A549 (cell line): Measurements from ENCODE around the gene VSNL1. TPM values are rescaled to one million over a fixed set of nuclear protein-coding genes. Genes with fewer than 3 reads are reported as not detected.

Experiments
- ATAC-seq, 2 experiments: fragments of 200-7000 bp in 1 of 2; fragments of >200 bp in 1 of 2; cut with Nextera tagmentation in 1 of 2; cut with Tn5 transposase in 1 of 2; 3 replicates each; pipeline versions ENCODE4 v1.8.0 to v1.9.1; 2018 to 2020; ENCODE audit warnings: mild to moderate bottlenecking in 1 of 2, moderate library complexity in 1 of 2
- CTCF ChIA-PET: fragments of 300-600 bp; sonication (Branson Sonifier 250); formaldehyde crosslinking; extraction: SDS; loops from one replicate; lab custom pipeline; 2021; ENCODE audit warnings: antibody characterized with exemption, inconsistent platforms; lab: Yijun Ruan, JAX
- POLR2A ChIA-PET: fragments of 350-600 bp; formaldehyde crosslinking; extraction: SDS; loops from one replicate; lab custom pipeline; 2021; ENCODE audit warnings: antibody characterized with exemption, inconsistent platforms; lab: Yijun Ruan, JAX
- DNase-seq, 2 experiments: peaks; one replicate each; pipeline versions ENCODE4 v3.0.0 to v3.0.0-alpha.2; 2011 to 2016; ENCODE audit warnings: low read depth in 1 of 2, low spot score in 1 of 2
- FAIRE-seq: peaks from 2 replicates; lab custom pipeline; 2011; peaks lifted over from hg19 to GRCh38; lab: Jason Lieb, UNC
- H3K27ac ChIP-seq, 2 experiments: fragments of >200 bp; sonication (Bioruptor Twin); formaldehyde crosslinking; 3 replicates each; pipeline ENCODE4 v1.5.1; 2016 to 2017
- H3K4me1 ChIP-seq: fragments of >200 bp; sonication (Bioruptor Twin); formaldehyde crosslinking; 3 replicates; pipeline ENCODE4 v1.6.1; 2016
- H3K4me2 ChIP-seq: fragments of >200 bp; sonication (Bioruptor Twin); formaldehyde crosslinking; 3 replicates; pipeline ENCODE4 v1.6.1; 2016
- H3K4me3 ChIP-seq: fragments of >200 bp; sonication (Bioruptor Twin); formaldehyde crosslinking; 3 replicates; pipeline ENCODE4 v1.5.1; 2016
- H3K9me3 ChIP-seq: fragments of >200 bp; sonication (Bioruptor Twin); formaldehyde crosslinking; 3 replicates; pipeline ENCODE4 v1.6.1; 2016
- CBX2 ChIP-seq: fragments of 200-600 bp; sonication (generic); IDR thresholded peaks from 2 replicates; pipeline ENCODE4 v1.6.1; 2016; ENCODE audit warnings: low read depth, mild to moderate bottlenecking, borderline replicate concordance
- FOSB ChIP-seq: fragments of 250-450 bp; sonication (Bioruptor Pico); IDR thresholded peaks from 2 replicates; pipeline ENCODE4 v1.5.0; 2020; ENCODE audit warnings: mild to moderate bottlenecking, moderate library complexity
- FOSL2 ChIP-seq, 2 experiments: fragments of 450-650 bp in 1 of 2; fragments of >200 bp in 1 of 2; sonication (Bioruptor Twin) in 1 of 2; formaldehyde crosslinking; IDR thresholded peaks; 2 replicates each; pipeline versions ENCODE4 v1.5.0 to v1.6.1; 2016 to 2020; ENCODE audit warnings: mild to moderate bottlenecking in 1 of 2, moderate library complexity in 1 of 2
- FOXS1 ChIP-seq: fragments of 250-450 bp; sonication (Bioruptor Pico); IDR thresholded peaks from 2 replicates; pipeline ENCODE4 v1.5.0; 2020; ENCODE audit warnings: mild to moderate bottlenecking, moderate library complexity
- JUN ChIP-seq, 2 experiments: fragments of >200 bp; sonication (Bioruptor Twin); formaldehyde crosslinking; IDR thresholded peaks; 2 replicates in 1 of 2; 3 replicates in 1 of 2; pipeline ENCODE4 v1.6.1; 2016 to 2017
- KDM5A ChIP-seq: fragments of 200-600 bp; sonication (generic); IDR thresholded peaks from 2 replicates; pipeline ENCODE4 v1.6.1; 2016; ENCODE audit warnings: antibody characterized with exemption, mild to moderate bottlenecking
- MAFK ChIP-seq: fragments of 450-650 bp; IDR thresholded peaks from 2 replicates; pipeline ENCODE4 v1.6.1; 2014; ENCODE audit not compliant: partially characterized antibody
- POLR2AphosphoS2 ChIP-seq: conservative IDR thresholded peaks from 2 replicates; pipeline ENCODE4 v1.6.1; 2012; ENCODE audit warnings: low read length, improper control_type of control experiment, inconsistent platforms
- RARB ChIP-seq: fragments of 250-450 bp; sonication (Bioruptor Pico); IDR thresholded peaks from 2 replicates; pipeline ENCODE4 v1.8.0; 2021; ENCODE audit warnings: mild to moderate bottlenecking, moderate library complexity
- RFX5 ChIP-seq: fragments of 450-650 bp; IDR thresholded peaks from 2 replicates; pipeline ENCODE4 v1.7.1; 2014; ENCODE audit warnings: antibody characterized with exemption, mild to moderate bottlenecking, moderate library complexity
- RNF2 ChIP-seq: fragments of 200-600 bp; sonication (generic); IDR thresholded peaks from 2 replicates; pipeline ENCODE4 v1.6.1; 2016; ENCODE audit warnings: low read depth, mild to moderate bottlenecking, antibody characterized with exemption, moderate library complexity, borderline replicate concordance
- WGBS: methylation state at CpG from one replicate; pipeline ENCODE4 v1.1.6; 2017; ENCODE audit errors: missing lambda C conversion rate; 5-methylcytosine and 5-hydroxymethylcytosine counted together
- polyA plus RNA-seq, 4 experiments: library from polyadenylated mRNA; depleted of rRNA in 3 of 4; stranded (reverse); fragments of >200 nt; fragmentation: RNase III in 1 of 4; extraction: RNeasy Plus Mini Kit Qiagen cat#74134 plus additional on column Dnase treatment in 1 of 4; gene quantifications; 2 replicates in 3 of 4; 3 replicates in 1 of 4; pipeline ENCODE4 v1.2.3, GENCODE V29; 2011 to 2017
- TF ChIP-seq, protein P1 (sequence below): fragments of 250-450 bp; sonication (Bioruptor Pico); IDR thresholded peaks from 2 replicates; pipeline ENCODE4 v1.5.0; 2021; ENCODE audit warnings: mild to moderate bottlenecking, moderate library complexity, borderline replicate concordance
- TF ChIP-seq, protein P2 (sequence below): fragments of 150-350 bp; IDR thresholded peaks from 2 replicates; pipeline ENCODE4 v1.6.1; 2014; ENCODE audit warnings: low read depth, mild to moderate bottlenecking, low read length
- TF ChIP-seq, protein P3 (sequence below): IDR thresholded peaks from 2 replicates; pipeline ENCODE4 v1.6.1; 2012
- TF ChIP-seq, protein P4 (sequence below): fragments of >200 bp; sonication (Bioruptor Twin); formaldehyde crosslinking; IDR thresholded peaks from 3 replicates; pipeline ENCODE4 v1.5.1; 2016
- TF ChIP-seq, protein P5 (sequence below): fragments of >200 bp; sonication (Bioruptor Twin); formaldehyde crosslinking; IDR thresholded peaks from 3 replicates; pipeline ENCODE4 v1.6.1; 2016

VSNL1 gene
- polyA plus RNA-seq, 2 of the 4 experiments (the other 2 are of a cell fraction): not detected

DNA sequence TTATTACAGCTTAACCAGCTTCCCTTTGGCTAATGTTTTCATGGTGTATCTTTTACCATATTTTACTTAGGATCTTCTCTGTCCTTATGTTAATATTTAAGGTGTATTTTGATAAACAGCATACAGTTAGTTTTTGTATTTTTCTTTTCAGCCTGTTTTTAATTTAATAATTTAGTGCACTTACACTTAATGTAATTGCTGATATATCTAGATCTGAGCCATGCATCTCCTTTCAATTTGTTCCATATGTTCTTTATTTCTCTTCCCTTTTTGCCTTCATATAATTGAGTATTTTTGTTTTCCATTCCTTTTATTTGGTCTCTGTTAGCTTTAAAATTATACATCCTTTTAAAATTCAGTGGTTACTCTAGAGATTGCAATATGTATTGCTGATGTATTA lies 134.3 kb downstream of the VSNL1 start (continued):
- TF ChIP-seq, protein P1, sequence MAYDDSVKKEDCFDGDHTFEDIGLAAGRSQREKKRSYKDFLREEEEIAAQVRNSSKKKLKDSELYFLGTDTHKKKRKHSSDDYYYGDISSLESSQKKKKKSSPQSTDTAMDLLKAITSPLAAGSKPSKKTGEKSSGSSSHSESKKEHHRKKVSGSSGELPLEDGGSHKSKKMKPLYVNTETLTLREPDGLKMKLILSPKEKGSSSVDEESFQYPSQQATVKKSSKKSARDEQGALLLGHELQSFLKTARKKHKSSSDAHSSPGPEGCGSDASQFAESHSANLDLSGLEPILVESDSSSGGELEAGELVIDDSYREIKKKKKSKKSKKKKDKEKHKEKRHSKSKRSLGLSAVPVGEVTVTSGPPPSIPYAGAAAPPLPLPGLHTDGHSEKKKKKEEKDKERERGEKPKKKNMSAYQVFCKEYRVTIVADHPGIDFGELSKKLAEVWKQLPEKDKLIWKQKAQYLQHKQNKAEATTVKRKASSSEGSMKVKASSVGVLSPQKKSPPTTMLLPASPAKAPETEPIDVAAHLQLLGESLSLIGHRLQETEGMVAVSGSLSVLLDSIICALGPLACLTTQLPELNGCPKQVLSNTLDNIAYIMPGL (CRISPR knock-in tag): no peak
- TF ChIP-seq KDM5A (no peak), JUN (IDR thresholded peaks at IDR 0.05) (no peak), MAFK (no peak), FOSB (CRISPR knock-in tag) (no peak), POLR2AphosphoS2 (no peak)
- TF ChIP-seq, protein P2, sequence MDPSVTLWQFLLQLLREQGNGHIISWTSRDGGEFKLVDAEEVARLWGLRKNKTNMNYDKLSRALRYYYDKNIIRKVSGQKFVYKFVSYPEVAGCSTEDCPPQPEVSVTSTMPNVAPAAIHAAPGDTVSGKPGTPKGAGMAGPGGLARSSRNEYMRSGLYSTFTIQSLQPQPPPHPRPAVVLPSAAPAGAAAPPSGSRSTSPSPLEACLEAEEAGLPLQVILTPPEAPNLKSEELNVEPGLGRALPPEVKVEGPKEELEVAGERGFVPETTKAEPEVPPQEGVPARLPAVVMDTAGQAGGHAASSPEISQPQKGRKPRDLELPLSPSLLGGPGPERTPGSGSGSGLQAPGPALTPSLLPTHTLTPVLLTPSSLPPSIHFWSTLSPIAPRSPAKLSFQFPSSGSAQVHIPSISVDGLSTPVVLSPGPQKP: no peak
- TF ChIP-seq, protein P3, sequence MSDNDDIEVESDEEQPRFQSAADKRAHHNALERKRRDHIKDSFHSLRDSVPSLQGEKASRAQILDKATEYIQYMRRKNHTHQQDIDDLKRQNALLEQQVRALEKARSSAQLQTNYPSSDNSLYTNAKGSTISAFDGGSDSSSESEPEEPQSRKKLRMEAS: no peak

DNA sequence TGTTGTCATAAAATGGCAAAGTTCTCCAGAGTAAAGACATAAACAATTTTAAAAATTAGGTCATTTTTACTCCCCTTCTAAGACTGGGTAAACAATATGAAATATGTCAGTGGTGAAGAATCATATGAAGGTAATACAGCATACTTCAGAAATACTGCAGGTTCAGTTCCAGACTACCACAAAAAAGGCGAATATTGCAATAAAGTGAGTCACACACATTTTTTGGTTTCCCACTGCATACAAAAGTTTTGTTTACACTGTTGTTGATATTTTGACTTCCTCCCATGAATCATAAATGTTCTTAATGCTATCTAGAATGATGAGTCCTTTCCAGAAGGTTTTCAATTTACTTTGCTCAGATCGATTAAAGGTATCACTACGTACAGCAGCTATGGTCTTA lies 139.6 kb downstream of the VSNL1 start:
- Histone ChIP-seq H3K4me3 (no peak overlapping the region), H3K4me2 (no peak overlapping the region), H3K27ac (no peak overlapping the region), H3K4me1 (peaks cover 12% of the 10 kb centered on the region; the same call in 2 of the 3 replicates), H3K9me3 (no peaks in the 10 kb centered on the region)
- CTCF ChIA-PET: interaction anchor here (1.8 to 2.7 kb wide), 2 partner anchors 9 to 34 kb away, joined by 9 to 13 read pairs; no protein-coding TSS in a partner anchor
- no peak for TF ChIP-seq FOXS1 (CRISPR knock-in tag)
- no peak for TF ChIP-seq FOSL2 (IDR thresholded peaks at IDR 0.05)
- TF ChIP-seq FOSL2 (CRISPR knock-in tag; IDR thresholded peaks at IDR 0.05): peak; percentile 49
- POLR2A ChIA-PET: no interaction called here
- WGBS: 85% methylated on average over 3 of the region's 3 CpGs
- DNase-seq (no peak), FAIRE-seq (peak; percentile 46), ATAC-seq (no peak; a peak in 1 of 6 replicates)

DNA sequence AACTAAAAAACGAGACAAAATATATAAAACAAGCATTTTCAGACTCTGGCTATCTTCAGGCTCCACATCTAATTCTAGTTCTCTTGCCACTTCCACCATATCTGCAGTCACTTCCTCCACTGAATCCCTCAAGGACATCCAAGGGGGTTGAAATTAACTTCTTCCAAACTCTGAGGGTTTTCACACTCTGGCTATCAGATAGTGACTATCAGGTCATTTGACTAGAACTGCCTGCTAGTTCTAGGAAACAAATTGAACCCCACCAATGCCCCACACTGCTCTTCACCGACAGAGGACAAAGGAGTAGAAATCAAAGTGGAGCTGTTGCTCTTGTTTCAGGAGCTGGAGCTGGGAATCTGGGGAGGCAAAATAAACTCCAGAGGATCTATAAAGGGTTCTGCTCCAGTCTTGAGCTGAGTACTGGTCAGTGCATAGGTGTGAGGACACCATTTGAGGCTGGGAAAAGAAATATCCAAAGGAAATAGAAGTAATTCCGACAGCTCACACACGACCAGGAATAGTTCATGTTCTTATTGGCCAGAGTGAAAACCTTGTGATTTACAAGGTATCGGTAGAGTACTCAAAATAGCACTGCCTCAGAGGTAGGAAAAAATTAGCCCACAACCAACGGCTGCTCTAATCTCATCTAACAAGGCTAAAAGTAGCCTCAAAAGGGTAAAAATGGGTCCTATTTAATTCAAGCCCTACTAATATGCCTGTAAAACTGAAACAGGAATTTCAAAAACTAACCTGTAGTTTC lies 141.8 kb downstream of the VSNL1 start:
- no peak overlapping the region for H3K27ac ChIP-seq
- H3K4me3 ChIP-seq: no peak overlapping the region
- no peak for FAIRE-seq
- H3K4me1 ChIP-seq: peaks cover 12% of the 10 kb centered on the region; the same call in 2 of the 3 replicates
- H3K9me3 ChIP-seq: no peaks in the 10 kb centered on the region
- POLR2A ChIA-PET: no interaction called here
- 89% methylated on average over 6 of the region's 6 CpGs for WGBS
- CTCF ChIA-PET: interaction anchor here (1.0 to 1.6 kb wide), 4 partner anchors 8 to 38 kb away, joined by 3 to 8 read pairs (median 3); no protein-coding TSS in a partner anchor
- 0 out of 6 replicates have a peak, but pooled peaks of 1 of the 2 experiments have one; percentile 13 for ATAC-seq
- TF ChIP-seq KDM5A: no peak
- no peak for TF ChIP-seq RNF2
- no peak for TF ChIP-seq POLR2AphosphoS2
- TF ChIP-seq, protein P4, sequence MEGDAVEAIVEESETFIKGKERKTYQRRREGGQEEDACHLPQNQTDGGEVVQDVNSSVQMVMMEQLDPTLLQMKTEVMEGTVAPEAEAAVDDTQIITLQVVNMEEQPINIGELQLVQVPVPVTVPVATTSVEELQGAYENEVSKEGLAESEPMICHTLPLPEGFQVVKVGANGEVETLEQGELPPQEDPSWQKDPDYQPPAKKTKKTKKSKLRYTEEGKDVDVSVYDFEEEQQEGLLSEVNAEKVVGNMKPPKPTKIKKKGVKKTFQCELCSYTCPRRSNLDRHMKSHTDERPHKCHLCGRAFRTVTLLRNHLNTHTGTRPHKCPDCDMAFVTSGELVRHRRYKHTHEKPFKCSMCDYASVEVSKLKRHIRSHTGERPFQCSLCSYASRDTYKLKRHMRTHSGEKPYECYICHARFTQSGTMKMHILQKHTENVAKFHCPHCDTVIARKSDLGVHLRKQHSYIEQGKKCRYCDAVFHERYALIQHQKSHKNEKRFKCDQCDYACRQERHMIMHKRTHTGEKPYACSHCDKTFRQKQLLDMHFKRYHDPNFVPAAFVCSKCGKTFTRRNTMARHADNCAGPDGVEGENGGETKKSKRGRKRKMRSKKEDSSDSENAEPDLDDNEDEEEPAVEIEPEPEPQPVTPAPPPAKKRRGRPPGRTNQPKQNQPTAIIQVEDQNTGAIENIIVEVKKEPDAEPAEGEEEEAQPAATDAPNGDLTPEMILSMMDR: no peak
- TF ChIP-seq RARB (CRISPR knock-in tag): no peak
- TF ChIP-seq RFX5: no peak
- TF ChIP-seq, protein P5, sequence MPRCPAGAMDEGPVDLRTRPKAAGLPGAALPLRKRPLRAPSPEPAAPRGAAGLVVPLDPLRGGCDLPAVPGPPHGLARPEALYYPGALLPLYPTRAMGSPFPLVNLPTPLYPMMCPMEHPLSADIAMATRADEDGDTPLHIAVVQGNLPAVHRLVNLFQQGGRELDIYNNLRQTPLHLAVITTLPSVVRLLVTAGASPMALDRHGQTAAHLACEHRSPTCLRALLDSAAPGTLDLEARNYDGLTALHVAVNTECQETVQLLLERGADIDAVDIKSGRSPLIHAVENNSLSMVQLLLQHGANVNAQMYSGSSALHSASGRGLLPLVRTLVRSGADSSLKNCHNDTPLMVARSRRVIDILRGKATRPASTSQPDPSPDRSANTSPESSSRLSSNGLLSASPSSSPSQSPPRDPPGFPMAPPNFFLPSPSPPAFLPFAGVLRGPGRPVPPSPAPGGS: no peak
- no peak for TF ChIP-seq CBX2
- H3K4me2 ChIP-seq: no peak overlapping the region
- no peak for DNase-seq
